ENCODE results near the gene LBX1. TPM values are rescaled to one million over a fixed set of nuclear protein-coding genes. Genes with fewer than 3 reads are reported as not detected.

LBX1 gene
- total RNA-seq, 1 donor: not detected

DNA sequence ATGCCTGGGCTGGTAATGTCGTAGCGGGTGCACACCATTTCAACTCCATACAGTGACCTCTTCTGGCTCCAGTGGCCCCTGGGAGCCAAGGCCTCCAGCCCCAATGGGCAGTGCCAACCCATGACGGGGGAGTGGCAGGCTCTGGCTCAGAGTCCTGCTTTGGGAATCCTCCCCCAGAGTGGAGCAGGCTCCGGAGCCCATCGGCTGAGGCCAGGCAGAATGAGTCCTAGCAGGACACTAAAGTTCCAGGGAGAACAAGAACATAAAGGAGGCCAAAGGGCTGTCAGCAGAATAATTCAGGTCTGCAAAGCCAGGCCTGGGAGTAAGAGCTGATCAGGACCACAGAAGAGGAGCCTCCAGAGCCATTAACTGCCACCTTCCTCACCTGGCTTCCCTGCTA lies 33.3 kb downstream of the LBX1 start:
- no peak for DNase-seq (ENCODE audit: low read depth)

DNA sequence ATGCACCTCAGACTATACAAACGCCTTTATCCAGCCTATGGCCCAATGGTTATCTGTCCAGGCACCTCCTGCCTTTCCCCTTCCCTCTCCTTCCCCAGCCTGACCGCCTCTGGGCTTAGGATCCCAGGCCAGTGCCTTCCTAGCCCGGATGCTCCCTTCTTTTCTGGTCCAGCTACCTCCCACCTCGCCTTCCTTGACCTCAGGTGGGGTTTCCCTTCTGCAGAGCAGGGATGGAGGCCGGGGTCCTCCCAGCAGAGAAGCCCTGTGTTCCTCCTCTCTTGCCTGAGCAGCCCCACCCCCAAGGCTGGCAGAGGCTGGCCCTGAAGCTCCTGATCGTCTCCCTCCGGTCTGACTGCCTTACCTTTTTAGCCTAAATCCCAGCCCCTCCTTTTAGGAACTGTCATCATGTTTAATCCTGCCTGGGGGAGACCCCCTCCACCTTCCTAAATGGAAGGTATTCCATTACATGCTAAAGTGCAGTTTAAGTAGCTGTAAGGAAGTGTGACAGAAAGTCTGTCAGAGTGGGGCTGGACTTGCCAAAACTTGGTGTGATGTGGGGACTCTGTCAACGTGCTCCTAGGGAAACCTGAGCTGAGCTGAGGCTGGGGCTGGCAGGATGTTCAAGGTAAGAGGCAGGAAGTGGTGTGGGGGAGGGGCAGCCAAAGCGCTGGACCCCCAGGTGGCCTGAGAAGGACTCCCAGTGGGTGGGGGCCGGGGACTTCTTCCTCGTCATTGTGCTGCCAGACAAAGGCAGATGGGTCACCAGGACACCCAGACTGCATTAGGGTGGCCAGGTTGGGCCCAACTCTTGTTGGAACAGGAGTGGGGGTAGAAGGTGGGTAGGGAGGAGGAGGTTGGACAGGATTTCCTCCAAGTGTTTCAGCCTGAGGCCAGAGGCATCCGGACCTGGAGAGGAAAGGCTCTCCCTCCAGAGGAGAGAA lies 39.5 kb downstream of the LBX1 start:
- no peak overlapping the region for H3K4me3 ChIP-seq (ENCODE audit: low read depth, low read length)
- no peak for DNase-seq (ENCODE audit: low read depth)
- TF ChIP-seq, protein P1, sequence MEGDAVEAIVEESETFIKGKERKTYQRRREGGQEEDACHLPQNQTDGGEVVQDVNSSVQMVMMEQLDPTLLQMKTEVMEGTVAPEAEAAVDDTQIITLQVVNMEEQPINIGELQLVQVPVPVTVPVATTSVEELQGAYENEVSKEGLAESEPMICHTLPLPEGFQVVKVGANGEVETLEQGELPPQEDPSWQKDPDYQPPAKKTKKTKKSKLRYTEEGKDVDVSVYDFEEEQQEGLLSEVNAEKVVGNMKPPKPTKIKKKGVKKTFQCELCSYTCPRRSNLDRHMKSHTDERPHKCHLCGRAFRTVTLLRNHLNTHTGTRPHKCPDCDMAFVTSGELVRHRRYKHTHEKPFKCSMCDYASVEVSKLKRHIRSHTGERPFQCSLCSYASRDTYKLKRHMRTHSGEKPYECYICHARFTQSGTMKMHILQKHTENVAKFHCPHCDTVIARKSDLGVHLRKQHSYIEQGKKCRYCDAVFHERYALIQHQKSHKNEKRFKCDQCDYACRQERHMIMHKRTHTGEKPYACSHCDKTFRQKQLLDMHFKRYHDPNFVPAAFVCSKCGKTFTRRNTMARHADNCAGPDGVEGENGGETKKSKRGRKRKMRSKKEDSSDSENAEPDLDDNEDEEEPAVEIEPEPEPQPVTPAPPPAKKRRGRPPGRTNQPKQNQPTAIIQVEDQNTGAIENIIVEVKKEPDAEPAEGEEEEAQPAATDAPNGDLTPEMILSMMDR (IDR thresholded peaks at IDR 0.05; ENCODE audit: insufficient read depth, low read depth, low read length): no peak

More for the DNA sequence above, 33.3 kb downstream of the LBX1 start:
- no peak overlapping the region for H3K4me3 ChIP-seq (ENCODE audit: low read depth, low read length)
- TF ChIP-seq, protein P1 (IDR thresholded peaks at IDR 0.05; ENCODE audit: insufficient read depth, low read depth, low read length): no peak

DNA sequence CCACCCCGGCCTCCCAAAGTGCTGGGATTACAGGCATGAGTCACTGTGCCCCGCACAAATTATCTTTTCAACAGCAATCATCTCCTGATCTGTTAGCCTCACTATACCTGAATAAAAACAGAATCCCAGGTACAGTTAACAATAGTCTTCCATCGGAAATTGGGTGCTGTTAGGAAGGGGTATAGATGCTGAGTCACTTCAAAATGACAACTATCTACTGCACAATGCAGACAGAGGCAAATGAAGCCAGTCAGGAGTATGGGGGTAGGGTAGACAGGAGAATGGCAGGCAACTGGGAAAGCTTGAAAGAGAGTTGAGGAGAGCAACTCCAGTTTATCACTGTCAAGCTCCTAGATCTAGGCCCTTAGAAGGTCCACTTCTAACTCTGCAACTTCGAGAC lies 40.3 kb downstream of the LBX1 start:
- DNase-seq (ENCODE audit: low read depth): no peak
- TF ChIP-seq, protein P1 (IDR thresholded peaks at IDR 0.05; ENCODE audit: insufficient read depth, low read depth, low read length): no peak
- no peak overlapping the region for H3K4me3 ChIP-seq (ENCODE audit: low read depth, low read length)

DNA sequence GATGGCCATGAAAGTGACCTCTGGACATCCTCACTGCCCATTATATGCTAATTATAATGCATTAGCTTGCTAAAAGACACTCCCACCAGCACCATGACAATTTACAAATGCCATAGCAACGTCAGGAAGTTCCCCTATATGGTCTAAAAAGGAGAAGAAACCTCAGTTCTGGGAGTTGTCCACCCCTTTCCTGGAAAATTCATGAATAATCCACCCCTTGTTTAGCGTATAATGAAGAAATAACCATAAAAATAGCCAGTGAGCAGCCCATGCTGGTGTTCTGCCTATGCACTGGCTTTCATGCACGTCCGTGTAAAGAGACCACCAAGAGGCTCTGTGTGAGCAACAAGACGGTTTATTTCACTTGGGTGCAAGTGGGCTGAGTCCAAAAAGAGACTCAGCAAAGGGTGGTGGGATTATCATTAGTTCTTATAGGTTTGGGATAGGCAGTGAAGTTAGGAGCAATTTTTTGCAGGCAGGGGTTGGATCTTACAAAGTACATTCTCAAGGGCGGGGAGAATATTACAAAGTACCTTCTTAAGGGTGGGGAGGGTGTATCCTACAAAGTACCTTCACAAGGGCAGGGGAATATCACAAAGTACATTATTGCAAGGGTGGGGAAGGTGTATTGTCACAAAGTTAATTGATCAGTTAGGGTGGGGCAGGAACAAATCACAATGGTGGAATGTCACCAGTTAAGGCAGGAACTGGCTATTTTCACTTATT lies 45.6 kb downstream of the LBX1 start:
- no peak overlapping the region for H3K4me3 ChIP-seq (ENCODE audit: low read depth, low read length)
- TF ChIP-seq, protein P1 (IDR thresholded peaks at IDR 0.05; ENCODE audit: insufficient read depth, low read depth, low read length): no peak
- DNase-seq (ENCODE audit: low read depth): no peak

DNA sequence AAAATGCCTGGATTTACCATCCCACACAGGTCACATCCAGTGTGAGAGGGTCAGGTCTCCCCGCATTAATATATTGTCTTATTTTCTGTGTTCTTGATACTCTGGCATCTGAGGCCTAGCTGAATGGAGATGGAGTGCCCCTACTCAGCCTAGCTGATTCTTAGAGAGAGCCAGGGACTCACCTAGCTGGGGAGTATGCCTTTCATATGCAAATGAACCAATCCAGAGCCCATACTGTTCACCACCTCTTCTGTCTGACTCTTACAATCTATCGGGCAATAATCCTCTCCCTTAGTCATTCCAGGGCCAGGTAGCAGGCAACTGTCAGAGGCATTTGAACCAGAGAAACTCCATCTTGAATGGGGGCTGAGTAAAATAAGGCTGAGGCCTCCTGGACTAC lies 46.3 kb downstream of the LBX1 start:
- no peak for DNase-seq (ENCODE audit: low read depth)
- no peak overlapping the region for H3K4me3 ChIP-seq (ENCODE audit: low read depth, low read length)
- TF ChIP-seq, protein P1 (IDR thresholded peaks at IDR 0.05; ENCODE audit: insufficient read depth, low read depth, low read length): no peak

Other genes starting within 250 kb of the LBX1 start
- 51.8 and 67.3 TPM in 2 replicates for gene MRPL43, start 242.0 kb downstream of the LBX1 start, total RNA-seq
- gene TWNK, start 241.9 kb downstream of the LBX1 start, total RNA-seq: 3.2 and 3.9 TPM in 2 replicates
- gene LZTS2, start 229.7 kb downstream of the LBX1 start, total RNA-seq: 87.7 and 134 TPM in 2 replicates
- 1.7 and 1.9 TPM in 2 replicates for gene PDZD7, start 198.3 kb downstream of the LBX1 start, total RNA-seq
- gene SFXN3, start 198.2 kb downstream of the LBX1 start, total RNA-seq: 81.6 and 97.0 TPM in 2 replicates
- 9.1 and 9.3 TPM in 2 replicates for gene KAZALD1, start 167.5 kb downstream of the LBX1 start, total RNA-seq
- not detected in 2 replicates for gene TLX1, start 98.2 kb downstream of the LBX1 start, total RNA-seq
- 11.0 and 17.3 TPM in 2 replicates for gene BTRC, start 124.7 kb upstream of the LBX1 start, total RNA-seq

All from fibroblast of villous mesenchyme (primary cell).